IPS DF 6.9 (cell line): ENCODE results near the gene CGB1.
A peak's percentile ranks its signal among the peaks of the same experiment; 100 is the strongest.

Experiments used
- DNase-seq: peaks from one replicate; pipeline ENCODE4 v3.0.0-alpha.2; 2013; ENCODE audit warnings: low read depth, low spot score
- H3K27ac ChIP-seq: one replicate; pipeline ENCODE4 v1.5.1; 2013; ENCODE audit warnings: low read length, control low read depth
- H3K27me3 ChIP-seq: 2 replicates; pipeline ENCODE4 v1.6.1; 2013; ENCODE audit warnings: mild to moderate bottlenecking, low read length; ENCODE audit not compliant: control insufficient read depth, insufficient read depth
- H3K36me3 ChIP-seq: 2 replicates; pipeline ENCODE4 v1.6.1; 2013; ENCODE audit warnings: low read length; ENCODE audit not compliant: control insufficient read depth, insufficient read depth
- H3K4me1 ChIP-seq: 2 replicates; pipeline ENCODE4 v1.6.1; 2013; ENCODE audit warnings: low read length; ENCODE audit not compliant: control insufficient read depth, insufficient read depth
- H3K4me3 ChIP-seq: 2 replicates; pipeline ENCODE4 v1.5.1; 2013; ENCODE audit warnings: mild to moderate bottlenecking, low read length
- H3K9me3 ChIP-seq: 2 replicates; pipeline ENCODE4 v1.6.1; 2013; ENCODE audit warnings: low read length, inconsistent platforms; ENCODE audit not compliant: control insufficient read depth, insufficient read depth
- WGBS: extraction: QIAGEN DNeasy Blood & Tissue Kit; methylation state at CpG from one replicate; pipeline ENCODE4 v1.1.7; 2013; ENCODE audit warnings: mixed read lengths, missing lambda C conversion rate; ENCODE audit not compliant: insufficient read length, insufficient coverage; 5-methylcytosine and 5-hydroxymethylcytosine counted together

Gene CGB1

DNA sequence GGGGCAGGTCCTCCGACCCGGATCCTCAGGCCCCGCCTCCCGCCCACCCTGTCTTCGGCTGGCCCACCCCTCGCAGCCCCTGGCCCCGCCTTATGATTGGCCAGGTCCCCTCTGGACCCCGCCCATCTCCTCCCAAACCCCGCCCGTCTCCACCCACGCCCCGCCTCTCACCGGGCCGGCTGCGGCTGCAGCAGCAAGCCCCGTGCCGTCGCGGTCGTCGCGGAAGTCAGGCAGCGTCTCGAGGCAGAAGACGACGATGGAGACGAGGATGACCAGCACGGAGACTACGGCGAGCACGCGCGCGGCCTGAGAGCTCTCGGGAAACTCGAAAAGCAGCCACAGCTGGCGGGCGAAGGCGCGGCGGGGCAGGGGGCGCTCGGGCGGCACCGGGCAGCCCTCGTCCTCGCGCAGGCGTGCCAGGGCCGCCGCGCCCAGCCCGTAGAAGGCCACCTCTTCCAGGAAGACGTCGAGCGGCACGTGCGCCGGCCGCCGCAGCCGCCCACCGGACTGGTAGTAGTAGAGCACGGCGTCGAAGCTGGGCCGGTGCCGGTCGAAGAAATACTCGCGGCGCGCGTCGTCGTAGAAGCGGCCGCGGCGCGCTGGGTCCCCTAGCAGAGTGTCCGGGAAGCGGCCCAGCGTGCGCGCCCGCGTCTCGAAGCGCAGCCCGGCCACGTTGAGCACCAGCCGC, 35.3 kb upstream of the CGB1 start:
- DNase-seq = no peak
- no CpG with 5 or more reads among the region's 93 CpGs for WGBS
- H3K4me3 ChIP-seq = peak overlapping the region; percentile 3; the same call in 1 of the 2 replicates

DNA sequence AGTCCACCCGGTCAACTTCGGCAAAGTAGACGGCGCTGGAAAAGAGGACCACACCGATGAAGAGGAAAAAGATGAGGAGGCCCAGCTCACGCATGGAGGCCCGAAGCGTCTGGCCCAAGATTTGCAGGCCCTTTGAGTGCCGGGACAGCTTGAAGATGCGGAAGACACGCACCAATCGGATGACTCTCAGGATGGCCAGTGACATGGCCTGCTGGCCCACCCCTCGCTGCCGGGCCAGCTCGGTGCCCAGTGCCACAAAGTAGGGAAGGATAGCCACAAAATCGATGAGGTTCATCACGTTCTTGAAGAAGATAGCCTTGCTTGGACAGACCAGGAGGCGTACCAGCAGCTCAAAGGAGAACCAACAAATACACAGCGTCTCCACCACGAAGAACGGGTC, 33.7 kb upstream of the CGB1 start:
- Histone ChIP-seq H3K4me1 (peaks cover 2% of the 10 kb centered on the region; the same call in 1 of the 2 replicates), H3K36me3 (no peaks in the 10 kb centered on the region), H3K27ac (no peak overlapping the region), H3K9me3 (no peaks in the 10 kb centered on the region), H3K4me3 (no peak overlapping the region), H3K27me3 (peaks cover 14% of the 10 kb centered on the region; the same call in 1 of the 2 replicates)
- no CpG with 5 or more reads among the region's 21 CpGs for WGBS
- DNase-seq = no peak

More for the DNA sequence above, 35.3 kb upstream of the CGB1 start:
- Histone ChIP-seq H3K9me3 (no peaks in the 10 kb centered on the region), H3K27me3 (peaks cover 10% of the 10 kb centered on the region; the same call in 1 of the 2 replicates), H3K36me3 (no peaks in the 10 kb centered on the region), H3K27ac (no peak overlapping the region), H3K4me1 (peaks cover 2% of the 10 kb centered on the region; the same call in 1 of the 2 replicates)

DNA sequence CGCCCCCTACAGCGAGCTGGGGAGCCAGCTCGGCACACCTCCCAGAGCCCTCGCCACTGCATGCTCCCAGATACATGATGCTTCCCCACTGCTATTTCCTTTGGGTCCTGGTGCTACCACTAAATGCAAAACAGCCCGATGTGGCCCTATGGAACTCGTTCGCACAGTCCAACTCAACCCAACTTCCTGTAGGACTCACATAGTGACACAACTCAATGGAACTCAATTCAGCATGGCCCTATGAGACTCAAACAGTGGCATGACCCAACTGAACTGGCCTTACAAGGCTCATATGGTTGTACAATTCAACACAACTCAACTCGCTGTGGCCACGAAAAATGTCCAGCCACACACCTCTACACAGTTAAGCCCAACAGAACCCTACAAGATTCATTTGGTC, 32.3 kb upstream of the CGB1 start:
- no CpG with 5 or more reads among the region's 9 CpGs for whole genome bisulfite sequencing
- Histone ChIP-seq H3K4me3 (no peak overlapping the region), H3K36me3 (no peaks in the 10 kb centered on the region), H3K27me3 (peaks cover 14% of the 10 kb centered on the region; the same call in 1 of the 2 replicates), H3K9me3 (no peaks in the 10 kb centered on the region), H3K4me1 (peaks cover 4% of the 10 kb centered on the region), H3K27ac (no peak overlapping the region)
- no peak for DNase-seq

DNA sequence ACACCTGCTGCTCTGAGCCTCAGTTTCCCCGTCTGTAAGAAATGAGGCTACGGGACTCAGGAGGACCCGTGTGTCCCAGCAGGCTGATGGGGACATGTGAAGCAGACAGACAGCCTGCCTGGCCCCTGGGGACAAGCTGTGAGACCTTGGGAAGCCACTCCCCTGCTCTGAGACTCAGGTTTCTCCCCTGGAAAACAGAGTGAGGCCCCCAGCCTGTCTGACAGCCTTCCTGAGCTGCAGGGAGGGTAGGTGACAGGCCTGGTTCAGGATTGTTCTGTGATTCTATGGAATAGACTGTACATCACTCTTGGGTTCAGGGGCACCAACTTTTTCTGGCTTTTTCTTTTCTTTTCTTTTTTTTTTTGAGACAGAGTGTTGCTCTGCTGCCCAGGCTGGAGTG, 30.9 kb upstream of the CGB1 start:
- WGBS = no CpG with 5 or more reads among the region's 3 CpGs

DNA sequence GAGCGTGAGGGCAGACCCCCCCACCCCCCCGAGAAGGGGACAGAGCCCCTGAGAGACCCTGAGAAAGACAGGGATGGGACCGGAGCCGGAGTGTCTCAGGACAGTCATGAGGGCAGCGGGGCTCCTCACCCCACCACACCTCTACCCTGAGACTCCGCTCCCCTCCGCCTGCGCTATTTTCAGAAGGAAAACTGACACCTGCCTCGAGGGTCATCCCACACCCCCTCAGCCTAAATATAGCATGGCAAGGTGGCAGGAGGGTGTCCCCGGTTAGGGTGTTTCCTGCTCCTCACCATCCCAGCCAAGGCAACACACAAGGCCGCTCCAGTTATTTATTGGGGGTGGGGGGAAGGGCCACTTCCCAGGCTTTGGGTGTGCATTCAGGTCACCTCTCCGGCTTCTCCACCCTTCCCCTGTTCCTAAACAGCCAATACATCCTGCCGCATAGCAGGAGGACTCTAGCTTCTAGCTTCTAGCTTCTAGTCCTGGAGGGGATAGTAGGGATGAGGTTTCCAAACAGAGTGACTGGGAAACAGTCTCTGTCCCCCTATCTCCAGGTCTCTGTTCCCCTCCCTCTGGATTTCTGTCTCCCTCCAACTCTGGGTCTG, 29.3 kb upstream of the CGB1 start:
- Histone ChIP-seq H3K9me3 (no peaks in the 10 kb centered on the region), H3K27me3 (peaks cover 9% of the 10 kb centered on the region; the same call in 1 of the 2 replicates), H3K36me3 (no peaks in the 10 kb centered on the region), H3K4me1 (peaks cover 4% of the 10 kb centered on the region), H3K27ac (no peak overlapping the region), H3K4me3 (no peak overlapping the region)
- no peak for DNase-seq
- no CpG with 5 or more reads among the region's 13 CpGs for WGBS

More for the DNA sequence above, 30.9 kb upstream of the CGB1 start:
- Histone ChIP-seq H3K27ac (no peak overlapping the region), H3K36me3 (no peaks in the 10 kb centered on the region), H3K4me3 (no peak overlapping the region), H3K27me3 (peaks cover 9% of the 10 kb centered on the region; the same call in 1 of the 2 replicates), H3K9me3 (no peaks in the 10 kb centered on the region), H3K4me1 (peaks cover 6% of the 10 kb centered on the region)
- DNase-seq = no peak

DNA sequence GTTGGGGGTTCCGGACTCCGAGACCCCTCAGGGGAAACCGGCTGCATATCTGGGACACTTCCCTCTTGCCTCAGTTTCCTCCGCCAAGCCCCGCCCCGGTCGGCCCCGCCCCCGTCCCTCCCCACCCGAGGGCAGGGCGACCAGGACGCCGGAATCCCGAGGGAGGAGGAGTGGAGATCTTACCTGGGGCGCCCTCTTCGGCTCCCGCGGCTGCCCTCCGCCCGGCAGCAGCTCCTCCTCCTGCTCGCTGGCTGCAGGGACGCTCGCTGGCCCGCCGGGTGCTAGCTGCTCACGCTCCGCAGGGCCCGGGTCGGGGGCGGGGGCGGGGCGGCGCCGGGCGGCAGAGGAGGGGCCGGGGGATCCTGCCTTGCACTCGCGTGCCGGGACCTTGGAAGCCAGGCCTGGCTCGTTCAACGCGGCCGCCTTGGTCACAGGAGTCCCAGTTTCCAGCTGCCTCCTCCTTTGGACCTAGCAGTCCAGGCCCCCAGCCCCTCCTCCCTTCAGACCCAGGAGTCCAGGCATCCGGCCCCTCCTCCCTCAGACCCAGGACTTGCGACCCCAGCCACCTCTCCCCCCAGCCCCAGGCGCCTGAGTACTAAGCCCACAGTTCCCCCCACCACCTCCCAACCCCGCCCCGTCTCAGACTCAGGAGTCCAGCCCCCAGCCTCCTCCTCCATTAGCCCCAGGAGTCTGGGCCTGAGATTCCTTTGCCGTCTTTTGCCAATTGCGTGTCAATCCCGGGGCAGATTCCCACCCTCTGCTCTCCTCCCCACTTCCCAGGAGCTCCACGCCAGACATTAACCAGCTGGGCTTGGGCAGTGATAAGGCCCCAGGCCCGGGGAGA, 28.3 kb upstream of the CGB1 start, which contains the start of gene NTF4:
NTF4 (minus strand) TSS at position 51 of the 844 bp plus-strand sequence. CDS start 2,821 bp downstream, outside the sequence.
- WGBS = no CpG with 5 or more reads among the region's 53 CpGs
- Histone ChIP-seq H3K36me3 (no peaks in the 10 kb centered on the region), H3K9me3 (no peaks in the 10 kb centered on the region), H3K27me3 (peaks cover 9% of the 10 kb centered on the region; the same call in 1 of the 2 replicates), H3K4me3 (peak within 1 kb of the TSS; percentile 34; the same call in 1 of the 2 replicates), H3K27ac (no peak within 1 kb of the TSS), H3K4me1 (peaks cover 4% of the 10 kb centered on the region)
- no peak for DNase-seq

DNA sequence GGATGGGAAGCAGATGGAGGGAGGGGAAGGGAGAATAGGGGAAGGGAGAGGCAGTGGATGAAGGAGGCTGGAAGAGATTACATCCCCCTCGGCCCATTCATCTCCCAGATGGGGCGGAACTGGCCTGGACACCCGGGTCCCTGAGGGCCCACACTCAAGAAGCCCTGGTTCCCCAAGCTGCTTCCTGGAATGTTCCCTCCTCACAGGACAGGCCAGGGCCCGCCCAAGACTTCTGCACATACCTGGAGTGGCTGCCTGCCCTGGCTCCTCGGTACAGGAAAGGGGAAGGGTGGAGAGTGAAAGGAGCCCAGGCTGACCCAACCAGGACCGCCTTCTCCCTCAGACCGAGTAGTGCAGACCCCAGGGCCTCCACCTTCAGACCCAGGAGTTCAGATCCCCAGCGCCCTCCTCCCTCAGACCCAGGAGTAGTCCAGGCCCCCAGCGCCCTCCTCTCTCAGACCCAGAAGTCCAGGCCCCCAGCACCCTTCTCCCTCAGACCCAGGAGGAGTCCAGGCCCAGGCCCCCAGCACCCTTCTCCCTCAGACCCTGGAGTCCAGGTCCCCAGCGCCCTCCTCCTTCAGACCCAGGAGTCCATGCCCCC, 27.4 kb upstream of the CGB1 start:
- Histone ChIP-seq H3K4me1 (peaks cover 4% of the 10 kb centered on the region), H3K9me3 (no peaks in the 10 kb centered on the region), H3K27me3 (peaks cover 5% of the 10 kb centered on the region; the same call in 1 of the 2 replicates), H3K36me3 (no peaks in the 10 kb centered on the region), H3K4me3 (no peak overlapping the region; the same call in 1 of the 2 replicates), H3K27ac (no peak overlapping the region)
- WGBS = no CpG with 5 or more reads among the region's 10 CpGs
- DNase-seq = no peak

DNA sequence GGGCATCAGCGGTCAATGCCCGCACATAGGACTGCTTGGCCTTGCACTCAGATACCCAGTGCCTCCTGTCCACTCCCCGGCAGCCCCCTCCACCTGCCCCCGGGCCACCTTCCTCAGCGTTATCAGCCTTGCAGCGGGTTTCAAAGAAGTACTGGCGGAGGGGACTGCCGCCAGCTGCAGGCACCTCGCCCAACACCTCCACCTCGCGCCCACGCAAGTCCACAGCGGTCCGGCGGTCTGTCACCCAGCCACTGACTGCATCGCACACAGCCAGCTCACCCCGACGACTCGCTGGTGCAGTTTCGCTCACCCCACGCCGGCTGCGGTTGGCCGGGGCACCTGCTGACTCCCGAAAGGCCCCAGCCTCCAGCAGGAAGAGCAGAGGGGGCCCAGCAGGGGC, 24.8 kb upstream of the CGB1 start:
- WGBS = no CpG with 5 or more reads among the region's 25 CpGs
- no peaks in the 10 kb centered on the region for H3K36me3 ChIP-seq
- no peak overlapping the region for H3K4me3 ChIP-seq
- H3K4me1 ChIP-seq = peaks cover 6% of the 10 kb centered on the region
- H3K27ac ChIP-seq = no peak overlapping the region
- peaks cover 10% of the 10 kb centered on the region; the same call in 1 of the 2 replicates for H3K27me3 ChIP-seq
- H3K9me3 ChIP-seq = no peaks in the 10 kb centered on the region
- no peak for DNase-seq

DNA sequence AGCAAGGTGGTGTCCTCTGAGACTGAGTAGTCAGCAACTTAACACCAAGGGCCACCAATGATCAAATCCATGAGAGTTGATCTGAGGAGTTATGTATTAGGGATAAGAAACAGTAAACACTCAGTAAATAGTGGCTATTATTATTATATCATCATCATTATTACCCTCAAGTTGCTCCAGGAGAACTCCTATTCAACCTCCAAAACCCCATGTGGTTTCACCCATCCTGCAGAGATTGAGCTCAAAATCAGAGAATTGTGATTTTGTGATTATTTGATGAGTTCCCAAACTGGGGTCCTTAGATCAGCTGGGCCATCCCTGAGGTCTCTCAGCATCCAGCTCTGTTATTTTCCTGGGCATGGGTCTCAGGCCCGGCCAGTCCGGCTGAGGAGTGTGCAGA, 24.3 kb upstream of the CGB1 start:
- H3K4me3 ChIP-seq = no peak overlapping the region
- DNase-seq = no peak
- H3K27ac ChIP-seq = no peak overlapping the region
- H3K36me3 ChIP-seq = no peaks in the 10 kb centered on the region
- no peaks in the 10 kb centered on the region for H3K9me3 ChIP-seq
- H3K27me3 ChIP-seq = peaks cover 11% of the 10 kb centered on the region; the same call in 1 of the 2 replicates
- no CpG with 5 or more reads among the region's 2 CpGs for WGBS
- peaks cover 6% of the 10 kb centered on the region for H3K4me1 ChIP-seq

DNA sequence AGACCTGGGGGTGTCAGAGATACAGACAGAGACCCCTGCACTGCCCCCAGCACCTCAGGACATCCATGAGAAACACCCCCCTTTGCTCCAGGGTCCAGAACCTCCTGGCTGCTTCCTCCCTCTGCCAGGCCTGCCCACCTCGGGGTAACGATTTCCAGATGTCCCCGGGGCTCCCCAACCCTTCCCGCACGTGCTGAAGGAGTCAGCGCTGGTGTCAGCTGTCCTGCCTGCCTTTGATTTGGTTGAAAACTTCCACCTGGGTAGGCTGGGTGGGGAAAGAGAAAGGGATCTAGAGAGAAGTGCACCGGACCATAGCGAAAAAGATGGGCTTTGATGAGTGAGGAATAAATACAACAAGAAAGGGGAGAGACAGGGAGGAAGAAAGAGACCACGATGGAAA, 22.4 kb upstream of the CGB1 start:
- Histone ChIP-seq H3K36me3 (no peaks in the 10 kb centered on the region), H3K4me3 (no peak overlapping the region), H3K27ac (no peak overlapping the region), H3K9me3 (no peaks in the 10 kb centered on the region), H3K27me3 (peaks cover 13% of the 10 kb centered on the region; the same call in 1 of the 2 replicates), H3K4me1 (peaks cover 5% of the 10 kb centered on the region)
- no CpG with 5 or more reads among the region's 9 CpGs for WGBS
- no peak for DNase-seq
